Left lung (tissue), 10 donors: ENCODE data around the gene PTPRT. TPM values are rescaled to one million over a fixed set of nuclear protein-coding genes. Genes with fewer than 3 reads are reported as not detected.

ENCODE experiments used
- ATAC-seq: fragments of 200-7000 bp; cut with Tn5 transposase; one replicate; pipeline ENCODE4 v1.9.1; 2020; ENCODE audit warnings: moderate library complexity
- DNase-seq, 4 donors: peaks; one replicate each; pipeline ENCODE4 v3.0.0-alpha.2; 2013 to 2020
- H3K27ac ChIP-seq, 2 donors: fragments of 200-600 bp; sonication (generic) in 1 of 2; one replicate each; pipeline versions ENCODE4 v1.5.0 to v1.8.0; 2020 to 2021
- H3K27me3 ChIP-seq, 2 donors: fragments of 200-600 bp; sonication (generic) in 1 of 2; one replicate each; pipeline versions ENCODE4 v1.5.0 to v1.8.0; 2020 to 2021
- H3K36me3 ChIP-seq, 2 donors: fragments of 200-600 bp; sonication (generic) in 1 of 2; one replicate each; pipeline versions ENCODE4 v1.5.0 to v1.8.0; 2020 to 2021
- H3K4me1 ChIP-seq, 2 donors: fragments of 200-600 bp; one replicate each; pipeline ENCODE4 v1.8.0; 2021
- H3K4me3 ChIP-seq, 2 donors: fragments of 200-600 bp; sonication (generic) in 1 of 2; one replicate each; pipeline versions ENCODE4 v1.5.0 to v1.8.0; 2020 to 2021; ENCODE audit warnings: mild to moderate bottlenecking in 1 of 2
- H3K9me3 ChIP-seq, 2 donors: fragments of 200-600 bp; sonication (generic) in 1 of 2; one replicate each; pipeline versions ENCODE4 v1.5.0 to v1.8.0; 2020 to 2021
- intact Hi-C, 2 donors: fragments of 100-400 bp; cut with DNase I; formaldehyde crosslinking; loops; one replicate each; pipeline versions ENCODE4 v1.11.2 to v1.14.2; 2022
- polyA plus RNA-seq, 6 donors: library from polyadenylated mRNA; unstranded; fragments of 120-200 nt; gene quantifications; one replicate each; pipeline ENCODE4 v1.2.1, GENCODE V29; 2013; ENCODE audit not compliant: insufficient read length in 6 of 6
- total RNA-seq, 2 donors: library from RNA; stranded (reverse); fragmentation: NEBNext Ultra II Directional; extraction: Animal tissue kit (Norgen Biotek cat#: 25700); gene quantifications; one replicate each; pipeline ENCODE4 v1.2.1, GENCODE V29; 2021
- TF ChIP-seq, protein P1 (sequence below), 2 donors: fragments of 200-600 bp; sonication (generic) in 1 of 2; IDR thresholded peaks; one replicate each; pipeline versions ENCODE4 v1.5.0 to v1.8.0; 2021; ENCODE audit warnings: antibody characterized with exemption in 2 of 2
- donor health status: DM: no; HTN: yes; CAD: no.
- donor health status: DM: no; HTN: no; CAD: no.

Gene PTPRT
- total and polyA plus RNA-seq, 8 donors: 0.15 to 2.9 (median 1.4) TPM

DNA sequence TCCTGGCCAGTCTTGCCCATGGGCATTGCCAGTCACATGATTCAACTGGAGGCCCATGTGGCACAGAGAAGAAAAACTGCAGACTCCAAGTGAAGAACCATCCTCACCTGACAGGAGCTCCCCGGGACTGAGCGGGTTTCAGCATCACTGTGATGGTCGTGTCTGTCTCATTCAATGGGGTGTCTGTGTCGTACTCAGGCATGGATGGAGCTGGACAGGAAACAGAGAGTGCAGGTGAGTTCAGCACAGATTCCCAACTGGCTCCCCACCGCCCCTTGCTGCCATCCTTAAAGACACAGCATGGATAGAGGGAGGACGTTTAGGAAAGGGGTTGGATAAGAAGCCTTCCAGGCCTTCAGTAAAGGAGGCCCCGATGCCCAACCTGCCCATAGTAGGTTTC lies 839.2 kb downstream of the PTPRT start:
- TF ChIP-seq, protein P1, sequence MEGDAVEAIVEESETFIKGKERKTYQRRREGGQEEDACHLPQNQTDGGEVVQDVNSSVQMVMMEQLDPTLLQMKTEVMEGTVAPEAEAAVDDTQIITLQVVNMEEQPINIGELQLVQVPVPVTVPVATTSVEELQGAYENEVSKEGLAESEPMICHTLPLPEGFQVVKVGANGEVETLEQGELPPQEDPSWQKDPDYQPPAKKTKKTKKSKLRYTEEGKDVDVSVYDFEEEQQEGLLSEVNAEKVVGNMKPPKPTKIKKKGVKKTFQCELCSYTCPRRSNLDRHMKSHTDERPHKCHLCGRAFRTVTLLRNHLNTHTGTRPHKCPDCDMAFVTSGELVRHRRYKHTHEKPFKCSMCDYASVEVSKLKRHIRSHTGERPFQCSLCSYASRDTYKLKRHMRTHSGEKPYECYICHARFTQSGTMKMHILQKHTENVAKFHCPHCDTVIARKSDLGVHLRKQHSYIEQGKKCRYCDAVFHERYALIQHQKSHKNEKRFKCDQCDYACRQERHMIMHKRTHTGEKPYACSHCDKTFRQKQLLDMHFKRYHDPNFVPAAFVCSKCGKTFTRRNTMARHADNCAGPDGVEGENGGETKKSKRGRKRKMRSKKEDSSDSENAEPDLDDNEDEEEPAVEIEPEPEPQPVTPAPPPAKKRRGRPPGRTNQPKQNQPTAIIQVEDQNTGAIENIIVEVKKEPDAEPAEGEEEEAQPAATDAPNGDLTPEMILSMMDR (IDR thresholded peaks at IDR 0.05): no peak
- Histone ChIP-seq H3K27me3 (no peaks in the 10 kb centered on the region), H3K27ac (no peak overlapping the region), H3K4me3 (no peak overlapping the region), H3K9me3 (no peaks in the 10 kb centered on the region), H3K36me3 (no peaks in the 10 kb centered on the region), H3K4me1 (no peaks in the 10 kb centered on the region)
- DNase-seq: no peak
- intact Hi-C loops: no loop called here
- ATAC-seq: no peak

DNA sequence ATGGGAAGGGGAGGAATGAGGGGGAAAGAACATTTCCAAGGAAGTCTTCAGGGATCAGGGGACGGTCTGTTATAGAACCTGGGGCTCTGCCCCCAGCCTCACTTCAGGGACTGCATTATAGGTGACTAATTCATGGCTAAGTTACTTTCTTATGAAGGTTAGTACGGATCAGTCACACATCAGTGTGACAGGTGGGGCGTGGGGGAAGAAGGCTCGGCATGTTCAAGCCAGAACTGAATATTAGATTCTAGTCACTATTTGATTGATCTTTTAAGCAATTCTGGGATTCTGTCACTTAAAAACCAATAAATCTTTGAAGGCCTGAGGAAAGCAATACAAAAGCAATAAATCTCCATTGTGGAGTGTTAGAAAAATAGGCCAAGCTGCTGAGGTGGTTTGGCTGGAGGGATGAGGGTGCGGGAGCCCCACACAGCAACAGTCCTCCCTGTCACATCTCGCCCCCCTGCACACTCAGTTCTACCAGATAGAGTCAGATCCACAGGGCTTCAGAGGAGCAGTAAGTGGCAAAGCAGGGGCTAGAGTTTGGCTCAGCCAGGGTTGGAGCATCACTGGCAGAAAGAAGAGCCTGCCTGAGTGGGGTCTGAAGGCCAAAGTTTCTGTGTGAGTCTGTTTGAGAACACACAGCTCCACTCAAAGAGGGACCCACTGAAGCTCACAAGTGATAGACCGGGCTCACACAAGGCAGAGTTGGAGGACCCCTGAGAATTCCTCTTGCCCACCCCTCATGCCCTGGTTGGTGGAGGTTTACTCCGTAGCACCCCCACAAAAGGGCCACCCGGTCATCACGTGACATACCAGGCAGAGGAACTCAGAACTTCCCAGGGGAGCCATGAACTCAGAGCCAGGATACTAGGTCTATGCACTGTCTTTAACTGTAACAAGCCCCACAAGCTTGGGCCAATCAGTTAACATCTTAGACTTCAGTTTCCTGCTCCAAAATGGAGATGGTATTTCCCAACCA lies 843.2 kb downstream of the PTPRT start:
- H3K9me3 ChIP-seq: no peaks in the 10 kb centered on the region
- intact Hi-C loops: no loop called here
- TF ChIP-seq, protein P1 (IDR thresholded peaks at IDR 0.05): no peak
- no peak overlapping the region for H3K27ac ChIP-seq
- no peak for ATAC-seq
- no peak overlapping the region for H3K4me3 ChIP-seq
- no peaks in the 10 kb centered on the region for H3K36me3 ChIP-seq
- H3K27me3 ChIP-seq: no peaks in the 10 kb centered on the region
- H3K4me1 ChIP-seq: no peaks in the 10 kb centered on the region
- no peak for DNase-seq

DNA sequence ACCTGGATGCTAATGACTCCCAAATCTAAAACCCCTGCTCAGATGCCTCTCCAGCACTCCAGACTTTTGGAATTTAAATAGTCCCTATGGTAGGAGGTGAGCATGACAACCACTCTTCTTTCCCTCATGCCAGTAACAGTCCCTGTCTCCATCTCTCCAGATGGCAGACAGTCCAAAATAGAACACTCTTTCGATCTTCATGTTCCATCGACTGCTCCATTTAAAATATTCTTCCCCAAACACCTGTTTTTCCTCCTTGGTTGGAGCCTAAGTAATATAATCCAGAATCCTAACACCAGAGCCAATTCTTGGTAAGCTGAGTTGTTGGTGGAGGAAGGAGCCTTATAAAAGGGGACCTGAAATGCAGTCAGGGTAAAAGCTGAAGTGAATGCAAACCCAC lies 848.1 kb downstream of the PTPRT start:
- Histone ChIP-seq H3K36me3 (no peaks in the 10 kb centered on the region), H3K27ac (no peak overlapping the region), H3K27me3 (no peaks in the 10 kb centered on the region), H3K4me1 (no peaks in the 10 kb centered on the region), H3K9me3 (no peaks in the 10 kb centered on the region), H3K4me3 (no peak overlapping the region)
- TF ChIP-seq, protein P1 (IDR thresholded peaks at IDR 0.05): no peak
- intact Hi-C loops: no loop called here
- DNase-seq (no peak), ATAC-seq (no peak)

DNA sequence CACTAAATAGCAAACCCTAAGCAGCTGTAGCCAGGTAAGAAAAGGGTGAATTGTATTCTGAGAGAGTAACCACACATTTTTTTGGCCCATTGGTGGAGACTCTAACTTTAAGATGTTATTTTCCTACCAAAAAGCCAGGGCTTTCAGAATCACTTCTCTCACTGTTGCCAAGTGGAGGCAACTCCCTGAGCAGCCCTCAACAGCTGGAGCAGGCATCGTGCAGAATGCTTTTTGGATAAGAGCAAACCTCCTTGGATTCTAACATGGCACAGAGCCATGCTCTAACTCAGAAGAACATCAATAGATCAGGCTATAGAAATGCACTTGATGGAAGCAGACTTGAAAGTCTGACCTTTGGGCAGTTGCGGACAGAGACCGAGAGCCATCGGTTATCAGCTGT lies 849.3 kb downstream of the PTPRT start:
- Histone ChIP-seq H3K9me3 (no peaks in the 10 kb centered on the region), H3K4me3 (no peak overlapping the region), H3K4me1 (no peaks in the 10 kb centered on the region), H3K36me3 (no peaks in the 10 kb centered on the region), H3K27ac (no peak overlapping the region), H3K27me3 (no peaks in the 10 kb centered on the region)
- ATAC-seq (no peak), DNase-seq (peak in 1 of 4 donors; percentile 18)
- TF ChIP-seq, protein P1 (IDR thresholded peaks at IDR 0.05): no peak
- intact Hi-C loops: no loop called here

DNA sequence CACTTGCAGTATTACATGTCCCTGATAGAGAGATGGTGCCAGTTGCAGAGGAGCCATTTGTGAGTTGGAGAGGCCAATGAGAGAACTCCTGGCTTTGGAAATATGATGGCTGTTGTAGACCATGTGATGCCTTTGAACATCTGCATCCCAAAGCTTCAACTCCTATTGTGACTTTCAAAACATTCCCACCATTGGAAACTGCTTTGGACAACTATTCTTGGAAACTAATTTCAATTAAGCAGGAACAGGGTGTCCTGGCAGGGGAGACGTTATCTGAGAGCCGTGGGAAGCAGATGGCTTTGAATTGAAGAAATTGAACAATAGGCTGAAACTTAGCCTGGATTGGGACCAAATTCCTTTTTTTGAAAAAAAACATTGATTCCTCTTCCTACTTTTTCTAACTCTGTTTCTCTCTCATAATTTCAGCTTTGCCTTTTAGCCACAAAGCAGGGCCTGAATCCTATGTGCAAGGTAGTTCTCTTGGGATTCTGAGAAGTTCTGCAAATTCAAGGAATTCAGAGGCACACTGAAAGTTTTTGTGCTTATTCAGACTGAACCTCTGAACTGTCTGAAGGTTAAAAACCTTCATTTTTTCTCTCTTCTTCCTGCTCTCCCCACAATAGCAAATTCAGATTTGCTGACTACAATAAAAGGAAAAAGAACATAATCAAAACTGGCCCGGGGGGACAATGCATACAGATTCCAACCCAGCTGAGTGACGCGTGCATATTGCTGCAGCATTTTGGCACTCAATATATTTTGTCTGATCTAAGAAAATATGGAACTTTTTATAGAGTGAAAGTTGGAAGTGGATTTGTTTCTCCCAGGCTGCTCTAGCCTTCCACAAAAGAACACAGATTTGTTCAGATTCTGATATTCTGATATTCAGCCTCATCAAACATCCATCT lies 851.2 kb downstream of the PTPRT start:
- ATAC-seq (no peak), DNase-seq (peak in 1 of 4 donors; percentile 45)
- TF ChIP-seq, protein P1 (IDR thresholded peaks at IDR 0.05): no peak
- H3K9me3 ChIP-seq: peaks cover 0 to 2% of the 10 kb centered on the region in 2 donors
- no peaks in the 10 kb centered on the region for H3K4me1 ChIP-seq
- no peaks in the 10 kb centered on the region for H3K36me3 ChIP-seq
- H3K27ac ChIP-seq: no peak overlapping the region
- intact Hi-C loops: no loop called here
- H3K4me3 ChIP-seq: no peak overlapping the region
- H3K27me3 ChIP-seq: no peaks in the 10 kb centered on the region
